GM18858 (cell line): ENCODE measurements around the gene MYO5B.

Experiments used
- ATAC-seq: cut with Tn5 transposase; IDR thresholded peaks from one replicate; pipeline ENCODE4 v1.9.1; 2021; ENCODE audit not compliant: unreplicated experiment

The MYO5B gene

DNA sequence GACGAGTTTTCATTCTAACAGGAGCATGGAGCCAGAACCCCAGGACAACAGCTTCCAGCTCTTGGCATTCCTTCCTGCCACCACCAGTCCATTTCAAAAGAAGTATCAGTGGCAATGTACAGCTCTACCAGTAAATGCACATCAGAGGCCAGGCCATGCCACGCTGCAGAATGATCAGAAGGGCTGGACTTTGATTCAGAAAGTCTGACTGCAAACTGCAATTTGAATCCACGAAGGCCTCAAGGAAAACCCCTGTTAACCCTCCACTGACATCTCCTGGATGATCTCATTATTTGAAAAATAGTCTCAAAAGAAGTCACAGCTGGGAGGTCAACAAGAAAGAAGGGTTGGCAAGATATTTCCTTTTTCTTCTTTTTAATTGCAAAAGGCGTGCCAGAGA is 119.2 kb downstream of the MYO5B start:
- ATAC-seq: no peak

- ATAC-seq: no peak
Observed at GRCh38 chr18:50074404-50074803, 120.5 kb downstream of the MYO5B start.

DNA sequence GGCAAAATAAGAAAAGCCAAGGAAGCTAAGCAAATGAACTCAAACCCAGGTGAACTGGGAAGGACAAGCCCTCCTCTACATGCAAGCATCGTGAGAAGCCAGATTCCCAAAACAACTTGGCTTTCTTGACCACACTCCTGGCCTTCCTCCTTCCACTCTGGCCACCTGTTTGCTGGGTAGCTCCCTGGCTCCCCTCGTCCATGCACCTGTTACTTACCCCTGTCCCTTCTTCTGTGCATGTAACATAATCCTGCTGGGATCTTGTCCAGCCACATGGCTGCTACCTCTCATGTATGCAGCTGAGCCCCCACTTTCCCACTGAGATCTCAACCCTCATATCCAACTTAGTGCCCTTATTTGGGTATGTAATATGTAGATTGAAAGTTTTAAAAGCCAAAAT is 121.6 kb downstream of the MYO5B start:
- no peak for ATAC-seq

DNA sequence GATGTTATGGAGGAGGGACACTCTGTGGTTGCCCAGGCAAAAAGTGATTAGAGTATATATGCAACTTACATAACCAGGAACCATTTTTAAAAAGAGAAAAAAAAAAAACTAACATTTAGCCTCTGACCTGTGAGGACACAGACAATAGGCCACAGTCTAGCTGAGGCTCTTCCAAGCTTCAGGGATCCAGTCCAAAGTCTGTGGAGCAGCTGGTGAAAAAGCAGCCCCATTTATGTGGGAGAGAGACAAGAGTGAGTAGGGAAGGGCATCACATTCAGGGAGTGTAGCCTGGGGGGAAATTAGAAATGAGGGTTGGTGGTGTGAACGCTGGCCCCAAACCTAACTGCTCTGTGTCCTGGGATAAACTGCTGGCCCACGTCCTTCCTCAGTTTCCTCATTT is 122.8 kb downstream of the MYO5B start:
- no peak for ATAC-seq

DNA sequence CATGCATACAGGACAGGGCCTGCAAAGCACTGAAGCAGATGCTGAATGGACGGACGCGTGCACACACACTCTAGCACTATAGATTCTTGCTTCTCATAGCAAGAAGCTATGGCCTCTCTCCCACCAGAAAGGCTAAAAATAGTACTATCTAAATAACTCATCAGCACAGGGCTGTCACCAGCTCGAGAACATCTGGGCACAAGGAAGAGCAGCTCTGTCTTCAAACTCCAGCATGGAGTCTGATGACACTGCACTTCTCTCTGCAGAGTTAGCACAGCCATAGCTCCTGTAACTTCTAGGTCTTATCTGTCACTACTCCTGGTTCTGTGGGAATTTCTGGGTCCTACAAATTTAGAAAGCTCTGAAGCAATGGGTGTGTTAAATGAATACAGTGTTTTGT is 123.5 kb downstream of the MYO5B start:
- ATAC-seq: no peak

- ATAC-seq: no peak
Observed at GRCh38 chr18:50069422-50069821, 125.5 kb downstream of the MYO5B start.

DNA sequence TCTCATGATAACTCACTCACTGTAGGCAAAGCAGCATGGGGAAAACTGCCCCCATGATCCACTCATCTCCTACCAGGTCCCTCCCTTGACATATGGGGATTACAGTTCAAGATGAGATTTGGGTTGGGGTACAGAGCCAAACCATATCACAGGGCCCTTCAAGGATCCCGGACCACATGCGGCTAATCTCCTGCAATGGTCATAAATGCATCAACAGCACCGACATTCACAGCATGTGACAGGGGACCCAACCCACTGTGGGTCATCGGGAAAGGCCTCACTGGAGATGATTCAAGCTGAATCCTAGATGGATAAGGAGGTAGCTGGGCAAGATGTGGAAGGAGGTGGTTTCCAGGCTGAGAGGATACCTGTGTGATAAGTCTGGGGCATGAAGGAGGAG is 129.4 kb downstream of the MYO5B start:
- ATAC-seq: no peak

DNA sequence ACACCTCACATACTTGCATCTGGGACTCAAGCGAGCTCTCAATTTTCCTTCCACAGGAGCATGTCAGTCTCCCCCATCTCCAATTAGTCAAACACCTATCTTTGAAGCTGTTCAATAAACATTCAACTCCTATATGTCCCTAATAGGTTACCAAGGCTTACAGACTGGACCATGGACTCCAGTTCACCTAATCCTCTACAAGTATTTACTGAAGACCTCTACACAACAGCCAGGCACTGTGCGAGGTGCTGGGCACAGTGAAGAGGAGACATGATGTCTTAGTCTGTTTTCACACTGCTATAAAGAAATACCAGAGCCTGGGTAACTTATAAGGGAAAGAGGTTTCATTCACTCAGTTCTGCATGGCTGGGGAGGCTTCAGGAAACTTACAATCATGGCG is 129.9 kb downstream of the MYO5B start:
- ATAC-seq: no peak

DNA sequence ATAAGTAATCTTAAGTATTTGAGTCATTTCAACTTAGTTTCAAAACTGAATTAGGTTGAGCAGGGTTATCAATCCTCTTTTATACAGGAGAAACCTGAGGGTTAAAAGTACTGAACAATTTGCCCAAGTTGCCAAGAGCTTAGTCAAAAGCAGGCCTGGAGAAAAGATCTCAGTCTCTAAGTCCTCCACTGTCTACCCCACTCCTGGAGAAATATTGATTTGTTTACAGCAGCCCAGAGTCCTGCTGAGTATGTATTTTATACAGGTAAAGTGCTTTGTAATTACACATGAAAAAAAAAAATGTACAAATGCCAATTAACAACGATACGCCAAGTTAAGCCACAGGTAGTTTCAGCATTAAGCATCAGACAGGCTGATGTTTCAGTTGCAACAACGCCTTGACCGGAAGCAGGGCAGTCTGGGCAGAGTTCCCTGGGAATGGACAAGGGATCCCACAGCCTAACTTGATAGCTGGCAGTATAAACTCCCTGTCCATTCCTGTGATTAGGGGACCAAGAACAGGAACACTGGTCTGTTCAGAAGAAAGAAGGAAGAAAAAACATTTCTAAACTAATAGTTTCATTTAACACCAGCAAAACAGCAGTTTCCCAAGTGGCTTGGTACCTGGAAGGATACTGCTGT is 132.9 kb downstream of the MYO5B start:
- ATAC-seq: no peak

DNA sequence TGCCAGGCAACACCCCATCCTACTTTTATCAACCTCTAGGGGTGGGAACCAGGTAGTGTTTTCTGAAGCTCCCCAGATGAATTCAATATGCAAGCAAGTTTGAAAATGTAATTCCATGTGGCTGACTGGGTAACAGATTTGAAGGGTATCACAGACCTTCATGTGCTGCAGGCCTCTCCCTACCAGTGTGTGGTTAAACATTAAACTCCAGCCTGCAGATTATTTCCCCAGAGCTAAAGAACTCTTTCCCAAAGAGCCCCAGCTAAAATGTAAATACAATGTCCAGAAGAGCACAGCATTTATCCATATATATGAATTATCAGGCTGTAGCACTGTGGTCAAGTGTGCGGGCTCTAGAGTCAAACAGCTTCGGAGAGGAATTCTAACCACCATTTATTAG is 134.1 kb downstream of the MYO5B start:
- no peak for ATAC-seq

DNA sequence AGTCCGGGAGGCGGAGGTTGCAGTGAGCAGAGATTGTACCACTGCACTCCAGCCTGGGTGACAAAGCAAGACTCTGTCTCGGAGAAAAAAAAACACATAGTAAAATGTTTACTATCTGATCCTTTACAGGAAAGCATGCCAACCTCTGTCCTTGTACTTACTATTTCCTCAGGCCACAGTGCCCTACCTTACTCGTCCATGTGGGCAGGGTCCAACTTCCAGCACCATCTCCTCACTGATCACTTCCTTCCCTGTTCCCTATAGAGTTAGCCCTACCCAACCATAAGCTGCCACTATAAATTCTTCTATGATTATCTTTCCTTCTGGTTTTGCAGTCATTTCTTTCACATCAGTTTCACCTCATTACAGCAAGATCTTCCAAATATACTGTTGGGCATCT is 136.2 kb downstream of the MYO5B start:
- no peak for ATAC-seq

DNA sequence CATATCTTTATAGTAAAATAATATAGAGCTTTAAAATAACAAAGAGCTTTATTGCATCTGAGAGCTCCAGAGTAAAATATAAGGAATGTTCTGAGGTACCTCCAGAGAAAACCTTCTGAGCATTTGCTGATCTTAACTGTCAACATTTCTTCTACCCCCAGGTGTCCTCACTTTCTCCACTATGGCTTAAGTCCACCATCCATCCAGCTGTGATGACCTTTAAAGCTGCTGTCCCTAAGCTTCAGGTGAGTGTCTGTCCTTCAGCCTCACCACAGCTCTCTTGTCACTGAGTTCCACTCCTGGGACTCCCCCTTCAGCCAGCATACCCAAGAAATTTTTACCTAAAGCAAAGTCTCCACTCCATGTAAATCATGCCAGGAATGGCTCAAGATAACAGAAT is 137.9 kb downstream of the MYO5B start:
- no peak for ATAC-seq

DNA sequence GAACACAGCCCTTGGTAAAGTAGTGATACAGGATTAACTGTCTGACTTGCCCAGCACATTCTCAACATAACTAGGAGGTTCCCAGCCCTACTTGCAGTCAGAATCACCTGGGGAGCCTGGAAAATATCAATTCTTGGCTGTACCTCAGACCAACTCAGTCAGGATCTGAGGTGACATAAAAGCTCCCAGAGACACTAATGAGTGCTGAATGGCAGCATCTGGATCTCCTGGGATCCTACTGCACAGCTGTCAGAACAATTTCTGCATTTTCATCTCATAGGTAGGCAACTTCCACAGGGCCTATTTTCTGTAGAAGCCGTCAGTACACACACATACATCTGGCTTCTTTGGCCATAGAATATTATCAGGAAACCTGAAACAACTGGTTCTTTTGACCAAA is 138.8 kb downstream of the MYO5B start:
- ATAC-seq: no peak

DNA sequence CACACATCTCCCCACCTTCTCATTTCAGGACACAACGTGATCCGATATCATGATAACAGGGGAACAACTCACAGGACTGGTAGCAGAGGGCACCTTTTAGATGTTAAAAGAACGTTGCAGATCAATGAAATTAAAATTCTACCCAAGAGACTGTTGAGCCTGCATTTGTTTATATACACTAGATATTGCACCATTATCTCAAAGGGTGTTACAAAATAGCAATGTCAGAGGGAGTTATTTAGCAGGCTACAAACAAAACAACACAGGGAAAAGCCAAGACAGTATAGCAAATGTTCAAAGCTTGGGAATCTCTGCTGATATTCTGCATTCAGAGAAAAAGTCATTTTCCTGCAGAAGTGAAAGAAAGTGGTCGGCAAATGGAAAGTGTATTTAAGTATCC is 139.5 kb downstream of the MYO5B start:
- no peak for ATAC-seq

DNA sequence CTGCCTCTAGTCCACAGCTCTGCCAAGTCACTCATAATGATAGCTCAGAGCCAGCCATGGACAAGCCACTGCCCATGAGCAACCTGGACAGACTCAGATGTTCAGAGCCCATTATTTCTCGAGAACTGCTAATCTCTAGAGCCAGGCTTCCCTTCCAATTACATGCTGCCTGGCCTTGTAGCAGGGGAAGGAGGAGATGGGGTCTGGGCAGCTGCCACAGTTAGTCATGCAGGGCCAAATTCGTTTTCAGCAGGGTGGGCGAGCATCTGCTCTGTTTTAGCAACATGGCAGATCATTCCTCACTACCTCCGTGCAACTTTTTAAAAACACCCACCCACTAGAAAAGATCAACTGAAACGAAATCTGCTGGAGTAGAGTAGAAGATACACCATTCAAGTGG is 141.8 kb downstream of the MYO5B start:
- ATAC-seq: no peak

DNA sequence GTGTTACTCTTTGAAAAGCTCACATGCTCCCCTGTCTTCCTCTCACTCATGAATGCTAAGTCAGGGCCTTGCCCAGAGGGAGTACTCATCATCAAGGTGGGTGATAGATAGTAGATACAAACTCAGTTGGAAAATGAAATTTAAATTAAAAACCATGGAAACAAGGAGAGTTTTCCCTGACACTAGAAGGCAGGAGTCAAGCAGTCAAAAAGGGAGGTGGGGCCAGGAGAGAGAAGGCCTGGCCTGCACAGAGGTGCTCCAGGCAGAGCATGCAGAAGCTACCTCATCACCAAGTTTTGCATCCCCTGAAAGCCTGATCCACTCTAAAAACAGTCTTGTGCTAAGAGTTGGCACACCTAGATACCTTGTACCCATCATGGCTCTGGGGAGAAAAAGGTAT is 143.7 kb downstream of the MYO5B start:
- ATAC-seq: no peak

- no peak for ATAC-seq
Observed at GRCh38 chr18:50045126-50045525, 149.8 kb downstream of the MYO5B start.

DNA sequence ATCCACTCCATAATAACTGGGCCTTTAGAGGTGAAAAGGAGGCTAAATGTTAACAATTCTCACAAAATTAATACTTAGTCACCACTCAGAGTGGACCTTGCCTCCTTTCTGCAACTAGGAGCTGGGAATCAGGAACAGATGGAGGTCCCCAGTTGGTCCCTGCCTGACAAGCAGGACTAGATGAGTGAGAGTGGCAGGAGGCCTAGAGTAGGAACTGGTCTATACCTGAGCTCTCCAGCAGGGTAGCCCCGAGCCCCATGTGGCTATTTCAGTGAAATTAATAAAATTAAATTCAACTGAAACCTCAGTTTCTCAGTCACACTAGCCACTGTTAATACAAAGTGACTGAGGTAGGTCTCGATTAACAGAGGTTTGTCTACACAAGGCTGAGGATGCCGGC is 150.5 kb downstream of the MYO5B start:
- ATAC-seq: no peak

GRCh38 chr18:50042611-50043010 is 152.3 kb downstream of the MYO5B start:
- ATAC-seq: no peak

DNA sequence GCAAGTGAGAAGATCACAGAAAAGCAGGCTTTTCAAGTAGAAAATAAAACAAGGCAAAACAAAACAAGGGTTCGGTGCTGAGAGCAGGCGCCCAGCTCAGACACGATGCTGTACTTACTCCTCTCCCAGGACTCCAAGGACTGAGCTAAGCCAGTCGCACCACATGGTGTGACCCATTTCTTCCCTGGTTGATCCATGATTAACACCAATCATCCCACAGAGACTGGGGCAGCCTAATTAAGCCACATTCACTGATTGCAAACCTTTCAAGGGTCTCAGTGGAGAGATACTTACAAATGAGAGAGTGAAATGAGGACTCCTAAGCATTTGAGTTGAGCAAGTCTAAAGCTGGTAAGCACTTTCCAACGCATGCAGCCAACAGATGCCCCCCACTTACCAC is 155.2 kb downstream of the MYO5B start:
- ATAC-seq: no peak

DNA sequence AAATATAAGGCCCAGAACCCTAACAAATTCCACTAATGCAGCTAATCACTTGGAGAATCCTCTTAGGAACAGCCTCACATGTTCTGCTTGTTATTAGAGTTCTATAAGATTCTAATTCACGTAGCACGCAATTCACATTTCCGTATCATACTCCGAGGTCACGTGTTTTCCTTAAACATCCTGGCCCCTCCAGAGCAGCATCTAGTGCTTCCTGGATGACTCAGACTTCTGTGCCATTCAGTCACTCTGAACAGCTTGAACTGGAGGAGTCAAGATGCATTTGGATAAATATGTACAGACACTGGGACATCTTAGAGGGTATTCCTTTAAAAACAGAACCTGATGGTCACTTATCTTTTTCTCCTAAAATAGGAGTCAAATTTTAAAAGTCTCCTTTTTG is 156.5 kb downstream of the MYO5B start:
- ATAC-seq: no peak

GRCh38 chr18:50034029-50034428 is 160.9 kb downstream of the MYO5B start:
- ATAC-seq: no peak

DNA sequence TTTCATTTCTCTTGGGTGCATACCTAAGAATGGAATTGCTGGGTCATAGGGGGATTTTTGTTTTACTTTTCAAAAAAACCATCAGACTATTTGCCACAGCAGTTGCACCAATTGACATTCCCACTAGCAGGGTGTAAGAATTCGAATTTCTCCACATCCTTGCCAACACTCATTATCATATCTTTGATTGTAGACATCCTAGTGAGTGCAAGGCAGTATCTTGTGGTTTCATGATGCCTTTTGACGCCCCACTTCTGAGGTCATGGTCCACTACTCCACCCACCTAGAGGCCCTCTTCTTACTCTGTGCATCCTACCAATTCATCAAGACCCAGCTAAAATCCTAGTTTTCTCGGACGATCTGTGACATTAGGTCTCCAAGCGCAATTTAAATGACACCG is 161.9 kb downstream of the MYO5B start:
- no peak for ATAC-seq

- no peak for ATAC-seq
Observed at GRCh38 chr18:50030146-50030545, 164.8 kb downstream of the MYO5B start.
